Measurements from ENCODE around the gene RARRES2.

Gene RARRES2

GRCh38 chr7:150363872-150364271 is 22.4 kb upstream of the RARRES2 start:
- no peak for DNase-seq

- peak; percentile 16 for DNase-seq
Measured at GRCh38 chr7:150363370-150363769, 21.9 kb upstream of the RARRES2 start.

GRCh38 chr7:150361807-150362621 is 20.6 kb upstream of the RARRES2 start:
- peak; percentile 42 for DNase-seq

- DNase-seq, result no peak
Measured at GRCh38 chr7:150361402-150361801, 20.0 kb upstream of the RARRES2 start.

- no peak for DNase-seq
Measured at GRCh38 chr7:150360363-150361058, 19.1 kb upstream of the RARRES2 start.

- no peak for DNase-seq
Measured at GRCh38 chr7:150359622-150360362, 18.4 kb upstream of the RARRES2 start.

GRCh38 chr7:150358988-150359621 is 17.7 kb upstream of the RARRES2 start:
- no peak for DNase-seq

GRCh38 chr7:150358433-150358832 is 17.0 kb upstream of the RARRES2 start:
- DNase-seq, result no peak

- no peak for DNase-seq
Measured at GRCh38 chr7:150357771-150358427, 16.5 kb upstream of the RARRES2 start.

GRCh38 chr7:150357270-150357669 is 15.8 kb upstream of the RARRES2 start:
- DNase-seq, result no peak

- DNase-seq, result no peak
Measured at GRCh38 chr7:150356265-150356897, 15.0 kb upstream of the RARRES2 start.

- no peak for DNase-seq
Measured at GRCh38 chr7:150355666-150356059, 14.2 kb upstream of the RARRES2 start.

- DNase-seq, result no peak
Measured at GRCh38 chr7:150351587-150352194, 10.3 kb upstream of the RARRES2 start.

GRCh38 chr7:150346922-150347321 is 5.5 kb upstream of the RARRES2 start:
- DNase-seq, result no peak

- no peak for DNase-seq
Measured at GRCh38 chr7:150345012-150345411, 3.6 kb upstream of the RARRES2 start.

- no peak for DNase-seq
Measured at GRCh38 chr7:150344299-150344698, 2.9 kb upstream of the RARRES2 start.

- no peak for DNase-seq
Measured at GRCh38 chr7:150343225-150343624, 1.8 kb upstream of the RARRES2 start.

- DNase-seq, result no peak
Measured at GRCh38 chr7:150342121-150342408, 636 bp upstream of the RARRES2 start.

- DNase-seq, result no peak
Measured at GRCh38 chr7:150340875-150341262, 560 bp downstream of the RARRES2 start.

- DNase-seq, result peak; percentile 73
Measured at GRCh38 chr7:150340024-150340749, 1.2 kb downstream of the RARRES2 start.

GRCh38 chr7:150339409-150339809 is 2.0 kb downstream of the RARRES2 start:
- DNase-seq, result no peak

All from right kidney (tissue), 1 donor.